GM12878 (cell line): ENCODE results near the gene NHERF2. TPM values are rescaled to one million over a fixed set of nuclear protein-coding genes. Genes with fewer than 3 reads are reported as not detected.

Experiments
- ATAC-seq: fragments of 200-7000 bp; cut with Tn5 transposase; 3 replicates; pipeline ENCODE4 v1.9.1; 2020; ENCODE audit warnings: mild to moderate bottlenecking, moderate library complexity
- BruUV-seq: library from RNA; stranded (reverse); fragments of 400-500 nt; replicated peaks from 2 replicates; lab custom pipeline; 2021; lab: Mats Ljungman, UMichigan
- CTCF ChIA-PET: fragments of 300-600 bp; sonication (Branson Sonifier 250); formaldehyde crosslinking; extraction: SDS; loops from one replicate; lab custom pipeline; 2021; ENCODE audit warnings: inconsistent platforms; lab: Yijun Ruan, JAX
- POLR2A ChIA-PET: fragments of 350-600 bp; formaldehyde crosslinking; extraction: SDS; loops from one replicate; lab custom pipeline; 2021; ENCODE audit warnings: inconsistent platforms; lab: Charles Lee
- RAD21 ChIA-PET: fragments of 300-600 bp; sonication (Branson Sonifier 250); formaldehyde crosslinking; loops from one replicate; lab custom pipeline; 2023; ENCODE audit warnings: antibody characterized with exemption; ENCODE audit not compliant: unreplicated experiment; lab: Charles Lee
- SMC1A ChIA-PET: fragments of 300-600 bp; sonication (Branson Sonifier 250); formaldehyde crosslinking; loops from one replicate; lab custom pipeline; 2023; ENCODE audit not compliant: unreplicated experiment, uncharacterized antibody; lab: Charles Lee
- DNase-seq: peaks from one replicate; pipeline ENCODE4 v3.0.0-alpha.2; 2011; ENCODE audit warnings: low read depth, low spot score
- FAIRE-seq: peaks from 3 replicates; lab custom pipeline; 2011; peaks lifted over from hg19 to GRCh38; lab: Jason Lieb, UNC
- H2AFZ ChIP-seq: 2 replicates; pipeline ENCODE4 v1.6.0; 2011; ENCODE audit warnings: low read depth, low read length, control low read depth; ENCODE audit not compliant: control insufficient read depth
- H3K27ac ChIP-seq: 2 replicates; pipeline ENCODE4 v1.5.1; 2011; ENCODE audit warnings: control low read depth; ENCODE audit not compliant: control insufficient read depth, insufficient read depth
- H3K27me3 ChIP-seq, 2 experiments: replicated peaks in 1 of 2; 2 replicates each; pipeline versions ENCODE4 v1.6.0 to v1.6.1; 2011; ENCODE audit warnings: low read length in 1 of 2; ENCODE audit not compliant: control insufficient read depth in 2 of 2, insufficient read depth in 2 of 2
- H3K36me3 ChIP-seq, 2 experiments: 2 replicates each; pipeline ENCODE4 v1.5.1; 2011; ENCODE audit warnings: low read length in 1 of 2; ENCODE audit not compliant: control insufficient read depth in 2 of 2, insufficient read depth in 2 of 2
- H3K4me1 ChIP-seq: 2 replicates; pipeline ENCODE4 v1.6.1; 2011; ENCODE audit warnings: mild to moderate bottlenecking, low read length, moderate library complexity, mixed read lengths; ENCODE audit not compliant: control insufficient read depth, insufficient read depth
- H3K4me2 ChIP-seq: 2 replicates; pipeline ENCODE4 v1.6.0; 2011; ENCODE audit warnings: control low read depth; ENCODE audit not compliant: control insufficient read depth, insufficient read depth
- H3K4me3 ChIP-seq: fragments of 200-600 bp; sonication (generic); 2 replicates; pipeline ENCODE4 v1.5.1; 2016
- H3K79me2 ChIP-seq: 2 replicates; pipeline ENCODE4 v1.6.0; 2011; ENCODE audit warnings: low read length; ENCODE audit not compliant: control insufficient read depth, insufficient read depth
- H3K9ac ChIP-seq: 2 replicates; pipeline ENCODE4 v1.8.0; 2011; ENCODE audit warnings: low read length, control low read depth, mixed read lengths; ENCODE audit not compliant: control insufficient read depth, insufficient read depth
- H3K9me3 ChIP-seq: replicated peaks from 3 replicates; pipeline ENCODE4 v1.5.1; 2011; ENCODE audit warnings: mild to moderate bottlenecking, low read length; ENCODE audit not compliant: control insufficient read depth, insufficient read depth
- H4K20me1 ChIP-seq: 2 replicates; pipeline ENCODE4 v1.6.0; 2011; ENCODE audit not compliant: control insufficient read depth, insufficient read depth
- ATF7 ChIP-seq: fragments of 450-650 bp; IDR thresholded peaks from 2 replicates; pipeline ENCODE4 v1.6.1; 2016; ENCODE audit warnings: low read depth, mild to moderate bottlenecking
- CBFB ChIP-seq: IDR thresholded peaks from 2 replicates; pipeline ENCODE4 v1.6.1; 2016; ENCODE audit warnings: antibody characterized with exemption, low read depth
- SREBF2 ChIP-seq: IDR thresholded peaks from 2 replicates; pipeline ENCODE4 v1.6.1; 2012; ENCODE audit warnings: mild to moderate bottlenecking, low read length
- SRF ChIP-seq, 2 experiments: IDR thresholded peaks; 2 replicates each; pipeline ENCODE4 v1.6.1; 2011; ENCODE audit warnings: low read depth in 2 of 2, low read length in 2 of 2, mild to moderate bottlenecking in 1 of 2, moderate library complexity in 1 of 2
- TCF7 ChIP-seq: IDR thresholded peaks from 2 replicates; pipeline ENCODE4 v1.6.1; 2014; ENCODE audit warnings: antibody characterized with exemption, borderline replicate concordance
- ZNF207 ChIP-seq: fragments of 450-650 bp; IDR thresholded peaks from 2 replicates; pipeline ENCODE4 v1.6.1; 2014; ENCODE audit warnings: antibody characterized with exemption, mild to moderate bottlenecking, borderline replicate concordance
- WGBS: methylation state at CpG from one replicate; pipeline ENCODE4 v1.1.6; 2016; ENCODE audit warnings: low lambda C conversion rate; ENCODE audit not compliant: insufficient replicate concordance, insufficient coverage; ENCODE audit errors: missing lambda C conversion rate; 5-methylcytosine and 5-hydroxymethylcytosine counted together
- in situ Hi-C: fragments of 300-500 bp; cut with MboI; formaldehyde crosslinking; loops from 9 replicates; pipeline ENCODE4 v1.14.3; 2018; ENCODE audit warnings: mixed read lengths
- intact Hi-C: fragments of 100-400 bp; cut with micrococcal nuclease; formaldehyde crosslinking; loops from one replicate; pipeline ENCODE4 v1.14.2; 2022; ENCODE audit not compliant: unreplicated experiment
- polyA plus RNA-seq, 11 experiments: library from polyadenylated mRNA; depleted of rRNA in 4 of 11; unstranded in 6 of 11; stranded (reverse) in 5 of 11; fragments of >200 nt; fragmentation: Nextera tagmentation in 4 of 11; fragmentation: Illumina TruSeq in 1 of 11; extraction: Ambion mirVana in 4 of 11; extraction: Trizol in 1 of 11; gene quantifications; 1 replicate in 1 of 11; 2 replicates in 10 of 11; pipeline versions ENCODE4 v1.2.1 to v1.2.3, GENCODE V29; 2011 to 2016; ENCODE audit warnings: inconsistent platforms in 2 of 11, missing spikeins in 2 of 11, low read depth in 1 of 11
- total RNA-seq, 4 experiments: library from RNA; depleted of rRNA in 3 of 4; stranded (reverse); fragments of >200 nt in 3 of 4; fragmentation: Illumina TruSeq in 1 of 4; extraction: Trizol in 1 of 4; gene quantifications; 2 replicates each; pipeline versions ENCODE4 v1.2.1 to v1.2.3, GENCODE V29; 2013 to 2021
- TF ChIP-seq, protein P1 (sequence below): fragments of 450-650 bp; IDR thresholded peaks from 2 replicates; pipeline ENCODE4 v1.6.1; 2017; ENCODE audit warnings: borderline replicate concordance
- TF ChIP-seq, protein P2 (sequence below): IDR thresholded peaks from 2 replicates; pipeline ENCODE4 v1.6.1; 2012; ENCODE audit warnings: low read depth, low read length, improper control_type of control experiment
- TF ChIP-seq, protein P3 (sequence below): IDR thresholded peaks from 2 replicates; pipeline ENCODE4 v1.6.1; 2012; ENCODE audit warnings: mild to moderate bottlenecking, low read depth, low read length

The NHERF2 gene
- total and polyA plus RNA-seq, 10 of the 15 experiments (the other 5 are each of a cell fraction or from before 2014, with no cell fraction given): 0.05 to 0.31 (median 0.08) TPM; not detected in 4

DNA sequence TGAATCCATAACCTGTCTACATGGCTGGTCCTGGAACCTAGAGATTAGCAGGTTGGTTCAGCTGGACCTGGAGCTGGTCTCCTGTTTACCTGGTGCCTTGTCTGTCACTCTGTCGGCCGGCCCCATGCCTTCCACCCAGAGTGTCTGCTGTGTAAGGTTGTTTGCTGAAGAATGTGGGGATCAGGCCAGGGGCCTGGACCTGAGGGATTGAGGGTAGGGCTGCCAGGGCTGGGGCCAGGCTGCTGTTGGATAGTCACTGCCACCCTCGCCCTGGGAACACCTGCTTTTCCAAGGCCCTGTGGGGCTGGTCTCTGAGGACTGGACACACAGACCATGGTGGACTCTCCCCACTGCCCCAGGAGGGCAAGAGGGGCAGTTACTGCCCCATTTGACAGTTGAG lies 1.4 kb downstream of the NHERF2 start:
- POLR2A ChIA-PET: no interaction called here
- ATAC-seq: no peak
- CTCF ChIA-PET: no interaction called here
- BruUV-seq: no TSS peak
- H3K9me3 ChIP-seq: no peaks in the 10 kb centered on the region
- no peak overlapping the region for H3K27ac ChIP-seq
- SMC1A ChIA-PET: interaction anchor here (0.9 kb wide), 1 partner anchor 112 kb away, joined by 4 read pairs; no protein-coding TSS in a partner anchor
- peaks cover 2% of the 10 kb centered on the region; the same call in 1 of the 2 replicates for H3K4me1 ChIP-seq
- RAD21 ChIA-PET: no interaction called here
- no peak overlapping the region for H3K4me3 ChIP-seq
- no peaks in the 10 kb centered on the region for H3K36me3 ChIP-seq
- in situ Hi-C loops (no loop called here), intact Hi-C loops (no loop called here)
- H3K4me2 ChIP-seq: no peak overlapping the region
- H3K9ac ChIP-seq: no peak overlapping the region
- H3K79me2 ChIP-seq: no peaks in the 10 kb centered on the region
- TF ChIP-seq ATF7: no peak
- TF ChIP-seq ZNF207: no peak
- no peak for TF ChIP-seq SRF (IDR thresholded peaks at IDR 0.05; ENCODE audit: low read depth in 2 of 2, low read length in 2 of 2)
- TF ChIP-seq TCF7: no peak
- TF ChIP-seq SREBF2: no peak
- TF ChIP-seq CBFB: no peak
- TF ChIP-seq, protein P1, sequence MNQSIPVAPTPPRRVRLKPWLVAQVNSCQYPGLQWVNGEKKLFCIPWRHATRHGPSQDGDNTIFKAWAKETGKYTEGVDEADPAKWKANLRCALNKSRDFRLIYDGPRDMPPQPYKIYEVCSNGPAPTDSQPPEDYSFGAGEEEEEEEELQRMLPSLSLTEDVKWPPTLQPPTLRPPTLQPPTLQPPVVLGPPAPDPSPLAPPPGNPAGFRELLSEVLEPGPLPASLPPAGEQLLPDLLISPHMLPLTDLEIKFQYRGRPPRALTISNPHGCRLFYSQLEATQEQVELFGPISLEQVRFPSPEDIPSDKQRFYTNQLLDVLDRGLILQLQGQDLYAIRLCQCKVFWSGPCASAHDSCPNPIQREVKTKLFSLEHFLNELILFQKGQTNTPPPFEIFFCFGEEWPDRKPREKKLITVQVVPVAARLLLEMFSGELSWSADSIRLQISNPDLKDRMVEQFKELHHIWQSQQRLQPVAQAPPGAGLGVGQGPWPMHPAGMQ: no peak
- TF ChIP-seq, protein P2, sequence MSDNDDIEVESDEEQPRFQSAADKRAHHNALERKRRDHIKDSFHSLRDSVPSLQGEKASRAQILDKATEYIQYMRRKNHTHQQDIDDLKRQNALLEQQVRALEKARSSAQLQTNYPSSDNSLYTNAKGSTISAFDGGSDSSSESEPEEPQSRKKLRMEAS: no peak
- TF ChIP-seq, protein P3, sequence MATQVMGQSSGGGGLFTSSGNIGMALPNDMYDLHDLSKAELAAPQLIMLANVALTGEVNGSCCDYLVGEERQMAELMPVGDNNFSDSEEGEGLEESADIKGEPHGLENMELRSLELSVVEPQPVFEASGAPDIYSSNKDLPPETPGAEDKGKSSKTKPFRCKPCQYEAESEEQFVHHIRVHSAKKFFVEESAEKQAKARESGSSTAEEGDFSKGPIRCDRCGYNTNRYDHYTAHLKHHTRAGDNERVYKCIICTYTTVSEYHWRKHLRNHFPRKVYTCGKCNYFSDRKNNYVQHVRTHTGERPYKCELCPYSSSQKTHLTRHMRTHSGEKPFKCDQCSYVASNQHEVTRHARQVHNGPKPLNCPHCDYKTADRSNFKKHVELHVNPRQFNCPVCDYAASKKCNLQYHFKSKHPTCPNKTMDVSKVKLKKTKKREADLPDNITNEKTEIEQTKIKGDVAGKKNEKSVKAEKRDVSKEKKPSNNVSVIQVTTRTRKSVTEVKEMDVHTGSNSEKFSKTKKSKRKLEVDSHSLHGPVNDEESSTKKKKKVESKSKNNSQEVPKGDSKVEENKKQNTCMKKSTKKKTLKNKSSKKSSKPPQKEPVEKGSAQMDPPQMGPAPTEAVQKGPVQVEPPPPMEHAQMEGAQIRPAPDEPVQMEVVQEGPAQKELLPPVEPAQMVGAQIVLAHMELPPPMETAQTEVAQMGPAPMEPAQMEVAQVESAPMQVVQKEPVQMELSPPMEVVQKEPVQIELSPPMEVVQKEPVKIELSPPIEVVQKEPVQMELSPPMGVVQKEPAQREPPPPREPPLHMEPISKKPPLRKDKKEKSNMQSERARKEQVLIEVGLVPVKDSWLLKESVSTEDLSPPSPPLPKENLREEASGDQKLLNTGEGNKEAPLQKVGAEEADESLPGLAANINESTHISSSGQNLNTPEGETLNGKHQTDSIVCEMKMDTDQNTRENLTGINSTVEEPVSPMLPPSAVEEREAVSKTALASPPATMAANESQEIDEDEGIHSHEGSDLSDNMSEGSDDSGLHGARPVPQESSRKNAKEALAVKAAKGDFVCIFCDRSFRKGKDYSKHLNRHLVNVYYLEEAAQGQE: no peak
- peaks cover 5% of the 10 kb centered on the region; the same call in 1 of the 2 replicates for H4K20me1 ChIP-seq
- 29% methylated on average over 3 of the region's 3 CpGs for WGBS
- H2AFZ ChIP-seq: no peak overlapping the region
- FAIRE-seq: no peak
- H3K27me3 ChIP-seq: peaks cover 11 to 13% of the 10 kb centered on the region in 2 experiments
- no peak for DNase-seq
